ENCODE results near the gene PTPN13.

PTPN13 gene

GRCh38 chr4:86600007-86600653 is 6.0 kb downstream of the PTPN13 start:
- Histone ChIP-seq H3K27me3 (ENCODE audit: insufficient read depth, low read depth) (no peaks in the 10 kb centered on the region), H3K4me2 (no peak overlapping the region), H3K36me3 (ENCODE audit: insufficient read depth) (no peaks in the 10 kb centered on the region), H3K27ac (no peak overlapping the region), H3K9ac (no peak overlapping the region), H3K4me3 (IDR thresholded peaks at IDR 0.05; ENCODE audit: insufficient read depth, low read depth, low read length) (no peak overlapping the region), H3K4me1 (ENCODE audit: low read depth, poor library complexity, severe bottlenecking) (peaks cover 31% of the 10 kb centered on the region), H3K79me2 (ENCODE audit: insufficient read depth, low read depth) (peaks cover 46% of the 10 kb centered on the region; the same call in 1 of the 2 replicates), H2AFZ (ENCODE audit: low read depth) (no peak overlapping the region), H4K20me1 (ENCODE audit: insufficient read depth) (no peaks in the 10 kb centered on the region)
- no peak for TF ChIP-seq CTCF (conservative IDR thresholded peaks at IDR 0.05; ENCODE audit: low read depth, low read length)

GRCh38 chr4:86603311-86603885 is 9.3 kb downstream of the PTPN13 start:
- Histone ChIP-seq H3K4me3 (IDR thresholded peaks at IDR 0.05; ENCODE audit: insufficient read depth, low read depth, low read length) (no peak overlapping the region), H3K27me3 (ENCODE audit: insufficient read depth, low read depth) (no peaks in the 10 kb centered on the region), H3K9ac (no peak overlapping the region), H4K20me1 (ENCODE audit: insufficient read depth) (no peaks in the 10 kb centered on the region), H3K27ac (no peak overlapping the region), H3K36me3 (ENCODE audit: insufficient read depth) (no peaks in the 10 kb centered on the region), H3K4me2 (no peak overlapping the region), H3K4me1 (ENCODE audit: low read depth, poor library complexity, severe bottlenecking) (peaks cover 7% of the 10 kb centered on the region), H3K79me2 (ENCODE audit: insufficient read depth, low read depth) (peaks cover 19% of the 10 kb centered on the region; the same call in 1 of the 2 replicates), H2AFZ (ENCODE audit: low read depth) (no peak overlapping the region)
- TF ChIP-seq CTCF (conservative IDR thresholded peaks at IDR 0.05; ENCODE audit: low read depth, low read length), result no peak

GRCh38 chr4:86606809-86607208 is 12.7 kb downstream of the PTPN13 start:
- no peaks in the 10 kb centered on the region for H3K27me3 ChIP-seq (ENCODE audit: insufficient read depth, low read depth)
- H4K20me1 ChIP-seq (ENCODE audit: insufficient read depth), result no peaks in the 10 kb centered on the region
- no peak overlapping the region for H3K27ac ChIP-seq
- H3K4me3 ChIP-seq (IDR thresholded peaks at IDR 0.05; ENCODE audit: insufficient read depth, low read depth, low read length), result no peak overlapping the region
- H3K36me3 ChIP-seq (ENCODE audit: insufficient read depth), result no peaks in the 10 kb centered on the region
- TF ChIP-seq CTCF (conservative IDR thresholded peaks at IDR 0.05; ENCODE audit: low read depth, low read length), result no peak
- H3K9ac ChIP-seq, result no peak overlapping the region
- no peaks in the 10 kb centered on the region for H3K4me1 ChIP-seq (ENCODE audit: low read depth, poor library complexity, severe bottlenecking)
- no peak overlapping the region for H3K4me2 ChIP-seq
- H3K79me2 ChIP-seq (ENCODE audit: insufficient read depth, low read depth), result peaks cover 8% of the 10 kb centered on the region; the same call in 1 of the 2 replicates
- no peak overlapping the region for H2AFZ ChIP-seq (ENCODE audit: low read depth)

- Histone ChIP-seq H3K27ac (no peak overlapping the region), H3K4me3 (IDR thresholded peaks at IDR 0.05; ENCODE audit: insufficient read depth, low read depth, low read length) (no peak overlapping the region), H3K4me2 (no peak overlapping the region), H4K20me1 (ENCODE audit: insufficient read depth) (no peaks in the 10 kb centered on the region), H3K36me3 (ENCODE audit: insufficient read depth) (no peaks in the 10 kb centered on the region), H3K79me2 (ENCODE audit: insufficient read depth, low read depth) (no peaks in the 10 kb centered on the region), H3K27me3 (ENCODE audit: insufficient read depth, low read depth) (no peaks in the 10 kb centered on the region), H3K4me1 (ENCODE audit: low read depth, poor library complexity, severe bottlenecking) (no peaks in the 10 kb centered on the region), H2AFZ (ENCODE audit: low read depth) (no peak overlapping the region), H3K9ac (no peak overlapping the region)
- TF ChIP-seq CTCF (conservative IDR thresholded peaks at IDR 0.05; ENCODE audit: low read depth, low read length), result no peak
Measured at GRCh38 chr4:86608757-86609375, 14.8 kb downstream of the PTPN13 start.
